Activated CD4-positive, CD25-positive, alpha-beta regulatory T cell treated with anti-CD3 and anti-CD28 coated beads, Interleukin-2, amount 50 U/mL, for 16 hours (primary cell): ENCODE results near the gene SLC13A2.

ENCODE experiments used
- DNase-seq: peaks from one replicate; pipeline ENCODE4 v3.0.0-alpha.2; 2020; ENCODE audit warnings: low read depth, low spot score

Gene SLC13A2

DNA sequence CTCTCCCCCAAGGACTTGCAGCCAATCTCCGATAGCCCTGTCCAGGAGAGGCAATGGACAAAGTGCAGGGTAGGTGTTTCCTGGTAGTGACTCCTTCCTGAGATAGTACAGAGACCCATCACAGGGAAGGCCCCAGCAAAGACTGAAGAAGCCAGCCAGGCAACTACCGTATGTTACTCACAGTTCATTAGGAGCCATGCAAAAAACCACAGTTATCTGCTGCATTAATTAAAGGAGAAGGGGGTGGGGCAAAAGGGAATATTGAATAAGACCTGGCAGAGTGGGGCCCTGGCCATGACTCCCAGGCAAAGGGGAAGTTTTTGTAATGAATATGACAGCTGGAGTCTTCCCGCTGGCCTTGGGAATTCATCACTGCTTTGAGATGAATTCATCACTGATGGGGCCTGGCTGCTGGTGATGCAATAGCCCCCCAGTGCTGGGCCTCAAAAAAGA lies 2.5 kb upstream of the SLC13A2 start:
- DNase-seq, result no peak

DNA sequence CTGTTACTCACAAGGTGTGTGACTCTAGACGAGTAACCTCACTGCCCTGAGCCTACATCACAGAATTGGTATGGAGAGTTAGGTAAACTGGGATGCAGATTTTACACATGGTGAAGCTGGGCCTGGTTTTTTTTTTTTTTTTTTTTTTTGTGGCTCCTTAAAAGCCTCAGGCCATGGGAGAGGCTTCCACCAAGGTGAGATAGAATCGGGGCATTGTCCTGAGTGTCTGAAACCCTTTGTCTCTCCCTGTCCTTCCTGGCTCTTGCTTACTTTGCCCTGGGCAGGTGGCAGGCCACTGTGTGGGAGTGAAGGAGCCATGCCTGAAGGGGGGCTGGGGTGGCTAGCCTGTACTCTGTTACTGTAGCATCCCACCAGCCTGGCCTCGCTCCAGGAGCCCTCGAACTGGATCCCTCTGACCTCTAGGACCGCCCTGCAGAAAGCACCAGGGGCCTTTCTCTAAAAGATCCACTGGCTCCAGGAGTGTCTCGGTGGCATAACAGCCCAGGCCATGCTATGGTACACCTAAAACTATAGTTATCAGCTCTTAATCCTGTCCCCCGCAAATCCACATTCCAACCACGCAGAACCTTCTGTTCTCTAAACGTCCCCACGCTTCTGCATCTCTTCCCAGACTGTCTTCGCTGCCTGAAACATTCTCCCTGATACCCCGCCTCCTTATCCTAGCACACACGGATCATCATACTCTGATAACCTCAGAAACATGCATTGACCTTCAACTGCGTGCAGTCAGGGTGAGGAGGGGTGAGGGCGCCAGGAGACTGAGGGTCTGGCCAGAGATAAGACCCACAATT lies 1.7 kb upstream of the SLC13A2 start:
- DNase-seq, result no peak

DNA sequence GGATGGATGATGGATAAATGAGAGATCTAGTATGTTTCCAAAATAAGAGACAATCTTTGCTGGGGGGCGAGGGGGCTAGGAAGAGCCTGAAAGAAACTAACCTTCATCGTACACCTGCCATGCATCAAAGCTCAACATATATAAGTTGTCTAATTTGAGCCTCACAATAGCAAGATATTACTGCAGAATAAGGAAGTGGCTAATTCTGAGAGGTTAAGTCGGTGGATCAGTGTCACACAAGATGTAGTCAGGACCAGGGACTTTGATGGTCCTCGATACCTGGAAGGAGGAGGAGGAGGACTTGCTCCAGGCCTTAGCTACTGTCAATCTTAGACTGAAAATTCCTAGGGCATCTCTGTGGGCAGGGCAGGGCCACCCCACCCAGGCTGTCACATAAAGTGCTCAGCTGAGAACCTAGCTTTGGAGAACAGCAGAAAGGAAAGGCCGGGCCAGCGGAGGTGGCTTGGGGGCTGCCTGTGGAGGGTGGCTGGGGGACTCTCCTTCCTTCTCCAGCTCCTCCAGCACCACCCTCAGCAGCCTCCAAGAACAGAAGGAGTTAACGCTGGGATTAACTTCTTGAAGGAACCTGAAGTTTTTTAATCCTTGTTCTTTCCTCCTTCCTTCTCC lies 460 bp upstream of the SLC13A2 start:
- DNase-seq, result no peak

DNA sequence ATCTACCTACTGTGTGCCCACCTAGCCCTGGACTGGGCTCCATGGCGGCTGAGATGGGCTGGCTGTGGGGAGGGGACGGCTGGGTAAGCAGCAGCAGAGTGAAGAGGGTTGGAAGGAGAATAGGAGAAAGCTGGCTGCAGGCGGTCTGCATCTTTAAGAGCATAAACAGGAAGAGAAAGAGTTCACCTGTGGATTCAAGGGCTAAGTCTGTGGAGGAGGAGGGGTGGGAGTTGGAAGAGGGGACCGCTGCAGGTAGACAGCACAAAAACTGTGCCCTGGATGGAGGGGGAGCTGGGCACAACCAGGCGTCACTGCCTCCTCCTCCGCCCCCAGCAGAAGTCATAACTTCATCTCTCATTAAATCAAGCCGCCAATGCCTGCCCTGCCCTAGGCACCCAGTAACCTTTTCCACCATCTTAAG lies 677 bp downstream of the SLC13A2 start:
- DNase-seq, result no peak

DNA sequence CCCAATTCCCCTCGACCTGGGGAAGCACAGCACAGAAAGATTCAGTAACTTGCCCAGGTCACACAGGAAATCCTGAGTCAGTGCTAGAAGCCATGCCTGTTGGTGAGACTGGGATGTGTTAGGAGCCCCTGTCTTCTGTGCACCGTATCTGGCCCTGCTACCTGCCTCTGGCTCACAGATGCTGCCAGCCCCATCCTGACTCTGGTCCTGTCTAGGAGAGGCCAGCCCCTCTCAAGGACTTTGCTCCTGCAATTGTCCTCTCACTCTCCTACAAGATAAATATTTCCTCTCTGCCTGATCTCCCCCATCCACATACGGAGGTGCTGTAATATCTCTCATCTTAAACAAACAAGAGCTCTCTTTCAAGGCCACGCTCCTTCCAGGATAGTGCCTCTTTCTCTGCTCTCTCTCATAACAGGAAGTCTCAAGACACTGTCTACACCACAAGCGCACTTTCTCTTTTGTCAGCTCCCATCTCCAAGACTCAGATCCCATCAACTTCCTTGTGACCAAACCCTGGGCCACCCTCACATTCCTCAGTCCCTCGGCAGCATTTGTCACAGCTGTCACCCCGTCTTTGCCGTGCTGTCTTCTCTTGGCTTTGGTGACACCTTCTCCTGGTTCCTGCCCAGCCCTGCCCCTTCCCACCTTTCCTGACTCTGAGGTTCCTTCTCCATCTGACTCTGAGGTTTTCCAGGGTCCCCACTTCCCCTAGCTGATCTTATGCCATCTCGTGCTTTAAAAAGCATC lies 1.9 kb downstream of the SLC13A2 start:
- DNase-seq, result no peak

DNA sequence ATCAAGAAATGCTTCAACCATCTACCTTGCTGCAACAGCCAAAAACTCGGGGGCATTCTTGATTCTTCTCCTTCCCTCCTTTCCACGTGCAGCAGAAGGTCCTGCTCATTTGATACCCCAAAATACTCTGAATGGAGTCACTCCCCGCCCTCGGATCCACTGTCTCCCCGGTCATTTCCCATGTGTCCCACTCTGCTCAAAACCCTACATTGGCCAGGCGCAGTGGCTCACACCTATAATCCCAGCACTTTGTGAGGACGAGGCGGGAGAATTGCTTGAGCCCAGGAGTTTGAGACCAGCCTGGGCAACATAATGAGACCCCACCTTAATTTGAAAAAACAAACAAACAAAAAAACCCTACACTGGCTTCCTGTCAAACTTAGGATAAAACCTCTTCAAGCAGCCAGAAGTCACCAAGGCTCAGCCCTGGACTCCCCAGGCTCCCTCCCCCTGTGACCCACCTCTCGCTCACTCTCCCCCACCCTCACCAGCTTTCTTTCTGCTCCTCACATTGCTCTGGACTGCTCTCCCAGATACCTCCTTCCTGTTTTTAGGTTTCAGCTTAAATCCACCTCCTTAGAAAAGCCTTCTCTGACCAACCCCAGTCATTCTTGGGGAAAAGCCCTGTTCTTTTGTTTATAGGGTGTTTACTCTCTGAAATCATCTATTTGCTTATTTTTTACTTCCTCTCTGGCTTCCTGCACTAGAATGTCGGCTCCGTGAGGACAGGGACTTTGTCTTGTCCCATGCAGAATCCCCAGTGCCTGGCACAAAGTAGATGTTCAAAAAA lies 2.8 kb downstream of the SLC13A2 start:
- no peak for DNase-seq

DNA sequence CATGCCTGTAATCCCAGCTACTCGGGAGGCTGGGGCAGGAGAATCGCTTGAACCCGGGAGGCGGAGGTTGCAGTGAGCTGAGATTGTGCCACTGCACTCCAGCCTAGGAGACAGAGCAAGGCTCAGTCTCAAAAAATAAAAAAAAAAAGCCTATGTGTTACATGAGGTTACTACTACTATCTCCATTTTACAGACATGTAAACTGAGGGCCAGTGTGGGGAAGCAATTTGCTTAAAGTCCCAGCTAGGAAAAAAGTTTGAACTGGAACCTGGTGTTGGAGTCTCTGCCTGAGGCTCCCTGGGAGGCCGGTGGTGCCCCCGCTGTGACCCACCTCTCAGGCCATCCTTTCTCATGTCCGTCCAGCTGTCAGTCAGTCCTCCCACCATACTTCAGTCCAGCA lies 4.5 kb downstream of the SLC13A2 start:
- no peak for DNase-seq

DNA sequence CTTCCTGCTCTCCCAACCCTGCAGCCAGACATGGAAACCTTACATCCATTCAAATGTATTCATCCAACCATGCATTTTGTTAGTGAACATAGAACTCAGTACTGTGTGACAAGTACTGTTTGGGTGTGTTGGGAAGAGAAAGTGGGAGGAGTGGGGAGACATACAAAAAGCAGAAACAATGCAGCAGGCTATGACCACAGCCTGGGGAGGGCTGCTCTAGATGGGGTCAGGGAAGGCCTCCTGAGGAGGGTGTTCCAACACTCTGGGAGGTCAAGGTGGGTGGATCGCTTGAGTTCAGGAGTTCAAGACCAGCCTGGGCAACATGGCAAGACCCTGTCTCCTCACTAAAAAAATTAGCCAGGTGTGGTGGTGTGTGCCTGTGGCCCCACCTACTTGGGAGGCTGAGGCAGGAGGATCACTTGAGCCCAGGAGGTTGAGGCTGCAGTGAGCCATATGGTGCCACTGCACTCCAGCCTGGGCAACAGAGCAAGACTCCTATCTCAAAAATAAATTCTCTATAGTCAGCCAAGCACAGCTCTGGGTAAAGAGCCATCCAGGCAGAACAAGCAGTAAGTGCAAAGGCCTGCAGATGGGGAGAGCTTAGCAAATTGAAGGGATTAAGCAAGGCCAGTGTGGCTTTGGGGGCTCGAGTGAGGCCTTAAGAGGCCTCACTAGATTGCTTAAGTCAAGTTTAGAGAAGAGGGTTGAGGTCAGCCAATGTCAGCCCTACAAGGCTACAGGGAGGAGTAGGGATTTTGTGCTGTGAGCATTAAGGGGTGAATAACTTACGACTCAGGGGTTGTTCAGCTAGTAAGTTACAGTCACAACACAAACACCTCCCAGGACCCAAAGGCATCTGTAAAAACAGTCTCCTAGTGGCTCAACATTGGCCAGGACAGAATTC lies 5.5 kb downstream of the SLC13A2 start:
- DNase-seq, result no peak

DNA sequence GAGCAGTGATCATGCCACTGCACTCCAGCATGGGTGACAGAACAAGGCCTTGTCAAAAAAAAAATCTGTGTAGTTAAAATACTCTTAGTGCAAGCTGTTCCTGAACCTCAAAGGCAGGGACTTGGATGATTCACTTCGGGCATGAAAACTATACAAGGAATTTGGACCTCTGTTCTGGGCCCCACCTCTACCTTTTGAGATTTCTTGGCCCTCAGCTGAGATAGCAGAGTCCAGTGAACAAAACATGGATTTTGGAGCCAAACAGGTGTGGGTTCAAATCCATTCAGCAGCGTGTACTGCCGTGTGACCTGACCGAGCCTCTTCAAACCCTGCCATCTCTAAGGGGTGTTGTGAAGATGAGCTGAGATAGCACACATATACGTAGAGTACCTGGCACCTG lies 6.8 kb downstream of the SLC13A2 start:
- DNase-seq, result no peak

DNA sequence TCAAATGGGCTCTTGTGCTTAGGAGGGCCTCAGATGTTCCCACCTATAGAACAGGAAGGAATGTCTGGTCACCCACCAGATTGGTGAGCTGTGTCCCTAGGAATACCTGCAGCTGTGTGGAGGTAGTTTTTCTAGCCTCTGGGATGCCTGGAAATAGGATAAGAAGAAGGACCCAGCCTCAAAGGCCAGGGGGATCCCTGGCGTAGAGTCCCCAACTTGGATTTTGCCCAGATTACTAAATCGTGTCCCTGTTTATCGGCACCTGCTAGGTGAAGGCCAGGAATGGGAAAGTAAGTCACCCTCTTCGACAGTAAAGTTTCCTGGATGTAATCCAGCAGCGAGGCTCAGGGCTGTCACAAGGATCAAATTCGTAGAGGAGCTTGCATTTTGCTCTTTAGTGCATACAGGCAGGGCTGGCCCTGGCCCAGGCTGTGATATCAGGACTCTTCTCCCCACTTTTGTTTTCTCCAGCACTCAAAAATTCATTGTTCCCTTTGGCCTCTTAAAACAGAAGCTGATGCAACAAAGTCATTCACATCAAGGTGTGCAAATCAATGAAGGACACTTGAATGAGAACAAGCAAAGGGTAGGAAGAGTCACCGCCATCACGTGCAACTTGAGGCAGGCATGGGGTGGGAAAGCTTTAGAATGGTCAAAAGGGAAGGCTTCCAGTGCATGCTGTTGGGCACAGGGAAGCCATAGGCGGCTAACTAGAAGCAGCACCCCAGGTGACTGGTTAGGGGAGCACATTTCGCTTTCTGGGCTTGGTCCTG lies 7.5 kb downstream of the SLC13A2 start:
- DNase-seq, result no peak

DNA sequence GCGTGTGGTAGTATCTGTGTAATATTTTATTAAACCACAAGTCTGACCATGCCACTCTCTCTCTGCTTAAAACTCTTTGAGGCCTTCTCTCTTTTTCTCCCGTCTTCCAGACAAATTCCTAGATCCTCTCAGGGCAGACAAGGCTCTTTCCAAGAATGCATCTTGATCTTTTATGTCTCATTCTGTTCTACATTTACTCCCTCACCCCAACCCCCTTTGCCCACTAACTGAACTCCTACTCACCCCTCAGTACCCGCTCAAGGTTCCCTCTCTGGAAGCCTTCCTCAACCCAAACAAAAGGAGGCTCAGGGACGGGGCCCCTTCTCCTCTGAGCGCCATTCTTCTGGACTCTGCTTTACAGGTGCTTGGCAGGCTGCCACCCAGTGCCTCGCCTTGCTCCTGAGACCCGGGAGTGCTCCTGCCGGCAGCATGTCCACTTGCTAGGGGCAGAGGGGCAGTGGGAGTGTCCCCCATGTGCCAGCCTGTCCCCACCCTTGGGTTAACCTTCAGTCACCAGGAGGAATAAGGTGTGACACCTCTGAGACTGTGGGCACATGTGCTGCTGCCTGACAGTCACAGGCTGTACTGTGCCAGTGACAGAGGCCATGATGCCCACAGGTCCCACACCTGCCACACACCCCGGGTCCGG lies 9.2 kb downstream of the SLC13A2 start:
- no peak for DNase-seq

DNA sequence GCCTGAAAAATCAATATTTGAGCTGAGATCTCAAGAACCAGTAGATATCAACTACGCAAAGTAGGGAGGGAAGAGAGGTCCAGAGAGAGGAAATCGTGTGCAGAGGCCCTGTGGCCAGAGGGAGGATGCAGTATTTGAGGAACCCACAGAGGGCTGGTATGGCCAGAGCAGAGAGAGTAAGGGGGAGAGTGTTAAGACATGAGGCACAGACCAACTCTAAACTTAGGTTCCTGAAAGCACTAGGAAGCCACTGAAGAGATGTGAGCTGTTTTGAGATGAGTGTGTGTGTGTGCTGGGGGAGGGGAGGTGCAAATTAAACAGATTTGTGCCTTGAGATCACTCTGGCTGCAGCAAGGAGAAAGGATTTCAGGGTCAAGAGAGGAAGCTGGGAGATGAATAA lies 10.9 kb downstream of the SLC13A2 start:
- no peak for DNase-seq

DNA sequence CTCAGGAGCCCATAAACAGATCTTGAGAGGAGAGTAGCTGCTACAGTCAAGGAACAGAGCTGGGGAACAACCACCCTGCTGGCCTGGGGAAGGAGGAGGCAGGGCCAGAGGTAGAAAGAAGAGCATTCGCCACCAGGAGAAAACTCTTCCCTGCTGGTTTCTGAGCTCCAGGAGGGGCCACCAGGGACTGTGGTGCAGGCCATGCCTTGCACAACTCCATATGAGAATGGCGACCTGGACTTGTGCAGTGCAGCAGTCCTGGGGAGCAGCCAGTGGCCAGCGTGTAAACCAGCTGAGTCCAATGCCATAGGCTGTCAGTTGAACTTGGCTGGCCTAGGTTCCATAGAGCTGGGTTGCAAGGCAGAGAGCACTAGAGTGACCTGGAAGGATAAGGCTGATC lies 11.6 kb downstream of the SLC13A2 start:
- no peak for DNase-seq

DNA sequence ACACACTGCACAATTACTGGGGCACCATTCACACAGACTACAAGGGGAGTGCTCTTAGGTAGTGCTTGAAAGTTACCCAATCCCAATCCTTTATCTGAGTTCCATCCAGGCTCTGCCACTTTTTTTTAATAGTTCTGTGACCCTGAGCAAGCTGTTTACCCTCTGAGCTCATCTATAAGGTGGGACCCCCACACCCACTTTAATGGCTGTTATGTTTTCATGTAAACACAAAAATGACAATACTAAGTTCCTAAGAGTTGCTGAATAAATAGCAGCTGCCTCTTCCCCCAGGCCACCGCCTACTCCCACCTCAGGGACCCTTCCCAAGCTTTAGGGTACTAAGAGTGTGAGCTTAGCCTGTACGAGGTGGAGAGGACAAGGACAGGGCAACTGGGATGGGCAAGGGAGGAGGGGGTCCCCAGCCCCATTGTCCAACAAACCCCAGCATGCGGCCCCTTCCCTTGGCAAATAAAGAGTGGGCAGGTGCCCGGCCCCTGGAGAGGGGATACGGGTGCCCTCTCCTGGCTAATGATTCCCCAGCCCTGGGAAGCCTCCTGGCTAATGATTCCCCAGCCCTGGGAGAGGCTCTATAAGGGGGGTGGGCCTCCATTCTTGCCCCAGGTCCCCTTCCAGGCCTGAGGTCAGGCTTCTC lies 14.6 kb downstream of the SLC13A2 start:
- DNase-seq, result no peak

DNA sequence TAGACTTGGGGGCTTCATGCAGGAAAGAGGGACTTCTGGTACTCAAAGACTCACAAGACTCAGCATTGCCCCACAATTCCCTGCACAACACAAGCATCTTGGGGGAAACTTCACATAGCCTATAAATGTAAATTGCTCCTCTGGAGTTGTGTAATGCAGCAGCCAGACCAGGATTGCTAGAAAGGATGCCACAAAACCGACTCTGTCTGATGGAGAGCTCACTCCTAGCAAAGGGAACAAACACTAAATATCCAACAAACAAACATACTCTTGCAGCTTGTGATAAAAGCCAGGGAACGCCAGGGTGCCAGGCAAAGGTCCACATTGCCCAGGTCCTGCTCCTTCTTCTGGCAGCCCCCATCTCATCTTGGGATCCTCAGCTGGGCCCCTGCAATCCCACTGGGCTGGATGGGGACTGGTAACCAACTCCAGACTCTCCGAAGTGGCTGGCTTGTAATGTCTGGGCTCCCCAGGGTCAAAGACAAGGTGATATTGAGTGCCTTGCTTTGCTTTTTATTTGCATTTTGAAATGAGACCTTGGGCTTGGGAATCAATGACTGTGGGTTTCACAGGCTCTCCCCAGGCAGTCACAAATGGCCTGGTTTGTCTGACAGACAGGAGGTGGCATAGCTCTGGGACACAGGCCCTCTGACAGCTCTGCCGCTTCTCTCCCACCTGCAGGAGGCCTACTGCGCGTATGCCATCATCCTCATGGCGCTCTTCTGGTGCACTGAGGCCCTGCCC lies 15.3 kb downstream of the SLC13A2 start:
- DNase-seq, result no peak

DNA sequence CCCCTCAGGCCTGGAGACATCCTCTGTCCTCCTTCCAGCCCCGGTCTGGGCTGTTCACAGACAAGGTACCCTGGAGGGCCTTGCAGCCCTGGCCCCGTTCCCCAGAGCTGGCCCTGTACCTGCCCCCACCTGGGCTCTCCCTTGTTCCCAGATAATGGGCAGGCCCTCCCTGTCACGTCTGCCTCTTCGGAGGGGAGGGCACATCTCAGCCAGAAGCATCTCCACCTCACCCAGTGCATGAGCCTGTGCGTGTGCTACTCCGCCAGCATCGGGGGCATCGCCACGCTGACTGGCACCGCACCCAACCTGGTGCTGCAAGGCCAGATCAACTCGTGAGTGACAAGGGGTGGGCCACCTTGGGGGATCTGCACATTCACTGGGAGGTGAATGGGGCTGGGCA lies 17.8 kb downstream of the SLC13A2 start:
- DNase-seq, result no peak

DNA sequence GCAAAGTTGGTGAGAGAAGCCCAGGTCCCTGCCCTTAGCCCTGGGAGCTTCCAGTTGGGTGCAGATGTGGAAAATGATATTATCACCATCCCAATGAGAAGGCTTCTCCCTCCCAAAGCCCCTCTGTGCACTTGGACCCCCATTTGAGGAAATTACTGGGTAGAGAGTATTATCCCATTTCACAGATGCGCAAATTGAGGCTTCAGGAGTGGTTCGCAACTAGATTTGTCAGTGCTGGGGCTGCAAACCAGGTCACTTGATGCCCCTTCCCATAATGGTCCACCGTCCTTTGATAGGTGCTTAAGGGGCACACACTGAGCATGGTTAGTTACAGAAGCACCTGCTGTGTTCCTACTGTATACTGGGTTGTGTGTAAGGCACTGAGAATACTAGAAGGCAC lies 18.4 kb downstream of the SLC13A2 start:
- DNase-seq, result no peak
